Omental fat pad (tissue), 4 donors: ENCODE data around the gene MAN1A2. TPM values are rescaled to one million over a fixed set of nuclear protein-coding genes. Genes with fewer than 3 reads are reported as not detected.
"Not testable (repeated sequence)": the region's sequence is repeated elsewhere in the genome, so short reads cannot be mapped to it uniquely, and the experiment has no call there.

Experiments
- ATAC-seq: fragments of 150-250 bp; one replicate; pipeline ENCODE4 v1.9.1; 2016; ENCODE audit warnings: mild to moderate bottlenecking, moderate library complexity; ENCODE audit not compliant: low FRiP score
- DNase-seq: peaks from one replicate; pipeline ENCODE4 v3.0.0-alpha.2; 2019; ENCODE audit warnings: low spot score
- total RNA-seq, 4 donors: library from RNA; depleted of rRNA; stranded (reverse); fragments of >200 nt; gene quantifications; one replicate each; pipeline ENCODE4 v1.1.0, GENCODE V29; 2016
- TF ChIP-seq, protein P1 (sequence below), 3 donors: fragments of 450-650 bp; IDR thresholded peaks; one replicate each; pipeline ENCODE4 v1.5.1; 2016 to 2017; ENCODE audit warnings: antibody characterized with exemption in 3 of 3, mild to moderate bottlenecking in 3 of 3, moderate library complexity in 2 of 3

The MAN1A2 gene
- total RNA-seq, 4 donors from 2014 or later, result 32.9 to 50.7 (median 42.1) TPM

DNA sequence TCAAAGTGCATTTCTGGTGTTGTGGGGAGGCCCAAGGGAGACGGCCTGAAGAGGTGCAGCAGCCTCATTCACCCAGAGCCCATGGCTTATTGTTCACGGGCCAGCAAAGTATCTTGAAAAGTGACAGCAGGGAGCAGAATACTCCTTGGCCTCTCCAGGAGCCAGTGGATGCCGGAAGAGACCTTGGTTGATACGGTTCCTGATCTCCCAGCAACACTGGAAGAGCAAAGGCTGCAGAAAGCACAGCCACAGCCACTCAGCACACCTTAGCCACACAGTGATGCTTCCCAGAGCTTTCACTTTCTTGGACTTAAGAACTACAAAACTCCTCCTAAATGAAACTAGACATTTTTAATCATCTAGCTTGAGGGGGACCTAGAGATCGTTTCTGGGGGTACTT, 174.3 kb downstream of the MAN1A2 start:
- DNase-seq, result no peak
- ATAC-seq, result no peak
- TF ChIP-seq, protein P1, sequence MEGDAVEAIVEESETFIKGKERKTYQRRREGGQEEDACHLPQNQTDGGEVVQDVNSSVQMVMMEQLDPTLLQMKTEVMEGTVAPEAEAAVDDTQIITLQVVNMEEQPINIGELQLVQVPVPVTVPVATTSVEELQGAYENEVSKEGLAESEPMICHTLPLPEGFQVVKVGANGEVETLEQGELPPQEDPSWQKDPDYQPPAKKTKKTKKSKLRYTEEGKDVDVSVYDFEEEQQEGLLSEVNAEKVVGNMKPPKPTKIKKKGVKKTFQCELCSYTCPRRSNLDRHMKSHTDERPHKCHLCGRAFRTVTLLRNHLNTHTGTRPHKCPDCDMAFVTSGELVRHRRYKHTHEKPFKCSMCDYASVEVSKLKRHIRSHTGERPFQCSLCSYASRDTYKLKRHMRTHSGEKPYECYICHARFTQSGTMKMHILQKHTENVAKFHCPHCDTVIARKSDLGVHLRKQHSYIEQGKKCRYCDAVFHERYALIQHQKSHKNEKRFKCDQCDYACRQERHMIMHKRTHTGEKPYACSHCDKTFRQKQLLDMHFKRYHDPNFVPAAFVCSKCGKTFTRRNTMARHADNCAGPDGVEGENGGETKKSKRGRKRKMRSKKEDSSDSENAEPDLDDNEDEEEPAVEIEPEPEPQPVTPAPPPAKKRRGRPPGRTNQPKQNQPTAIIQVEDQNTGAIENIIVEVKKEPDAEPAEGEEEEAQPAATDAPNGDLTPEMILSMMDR (IDR thresholded peaks at IDR 0.05), result no peak

DNA sequence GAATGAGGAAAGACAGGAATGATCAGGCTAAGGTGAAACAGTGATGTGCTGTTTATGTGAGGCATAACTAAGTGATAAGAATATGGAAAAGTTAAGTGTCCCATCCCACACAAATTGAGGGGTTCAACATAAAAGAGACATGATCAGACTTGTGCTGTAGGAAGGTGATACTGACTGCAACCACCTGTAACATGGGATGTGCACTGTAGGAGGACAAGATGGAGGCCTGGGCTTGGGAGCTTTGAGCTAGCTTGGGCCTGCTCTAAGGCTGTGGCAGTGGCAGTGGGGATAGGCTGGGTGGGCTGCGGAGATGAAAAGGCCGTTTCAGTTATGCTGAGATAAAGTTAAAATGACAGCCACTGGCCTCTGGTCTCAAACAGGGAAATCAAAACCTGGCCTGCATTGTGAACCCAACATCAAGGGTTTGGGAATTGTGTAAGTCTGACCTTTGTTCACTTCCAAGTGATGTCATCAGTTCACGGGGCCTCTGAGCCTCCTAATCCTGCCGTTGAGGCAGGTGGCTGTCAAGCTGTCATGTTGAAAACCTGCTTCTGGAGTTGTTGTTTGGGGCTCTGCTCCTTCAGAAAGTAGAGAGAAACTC, 177.4 kb downstream of the MAN1A2 start:
- TF ChIP-seq, protein P1 (IDR thresholded peaks at IDR 0.05), result no peak
- ATAC-seq, result no peak
- DNase-seq, result no peak

DNA sequence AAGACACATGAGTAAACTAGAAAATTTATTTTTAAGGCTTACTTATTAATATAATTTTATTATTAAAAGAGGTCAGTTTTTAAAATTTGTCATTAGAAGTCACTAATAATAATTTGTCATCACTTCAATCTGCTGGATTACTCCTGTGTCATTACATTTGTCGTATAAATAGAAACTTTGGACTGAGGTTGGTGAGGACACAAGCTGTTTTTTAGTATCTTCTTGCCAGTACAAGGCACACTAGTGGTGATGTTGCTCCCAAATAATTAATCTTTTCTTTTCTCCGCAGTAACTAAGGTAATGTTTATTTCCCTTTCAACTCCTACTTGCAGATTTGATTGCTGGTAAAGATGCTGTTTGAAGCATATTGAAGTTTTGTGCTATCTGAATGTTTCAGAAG, 179.2 kb downstream of the MAN1A2 start:
- TF ChIP-seq, protein P1 (IDR thresholded peaks at IDR 0.05), result no peak
- ATAC-seq (no peak), DNase-seq (no peak)

DNA sequence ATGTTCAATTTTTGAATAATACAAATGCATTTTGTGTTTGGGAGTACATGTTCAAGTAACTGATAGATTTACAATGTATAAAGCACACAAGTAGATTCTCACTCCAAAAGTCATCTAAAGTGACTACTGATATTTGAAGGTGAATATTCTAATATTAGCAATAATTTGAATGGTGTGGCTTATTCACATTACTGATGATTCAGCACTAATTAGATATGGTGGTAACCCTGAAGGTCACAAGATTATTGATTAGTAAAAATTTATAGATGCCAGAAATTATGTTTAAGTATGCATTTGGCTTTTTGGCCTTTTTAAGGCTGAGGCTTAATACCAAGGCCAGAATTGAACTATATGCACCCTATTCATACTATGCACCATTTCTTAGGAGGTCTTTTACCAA, 186.2 kb downstream of the MAN1A2 start:
- ATAC-seq, result no peak
- TF ChIP-seq, protein P1 (IDR thresholded peaks at IDR 0.05), result no peak
- DNase-seq, result no peak

DNA sequence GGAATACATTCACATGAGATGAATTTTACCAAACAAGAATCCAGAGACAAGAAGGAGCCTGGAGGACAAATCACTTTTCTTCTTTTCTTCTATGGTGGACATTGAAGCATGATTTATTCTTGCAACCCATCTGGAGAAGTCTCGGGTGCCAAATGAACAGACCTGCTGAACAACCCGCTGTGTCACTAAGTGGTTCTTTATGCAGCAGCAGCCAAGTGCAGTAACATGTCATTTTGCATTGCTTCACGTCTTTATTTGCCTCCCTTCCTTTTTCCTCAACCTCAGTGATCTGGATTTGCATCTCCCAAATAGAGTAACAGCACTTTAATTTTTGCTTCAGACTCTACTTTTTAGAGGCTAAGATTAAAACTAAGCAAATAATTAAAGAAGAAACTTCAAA, 188.6 kb downstream of the MAN1A2 start:
- TF ChIP-seq, protein P1 (IDR thresholded peaks at IDR 0.05), result no peak
- ATAC-seq (no peak), DNase-seq (no peak)

DNA sequence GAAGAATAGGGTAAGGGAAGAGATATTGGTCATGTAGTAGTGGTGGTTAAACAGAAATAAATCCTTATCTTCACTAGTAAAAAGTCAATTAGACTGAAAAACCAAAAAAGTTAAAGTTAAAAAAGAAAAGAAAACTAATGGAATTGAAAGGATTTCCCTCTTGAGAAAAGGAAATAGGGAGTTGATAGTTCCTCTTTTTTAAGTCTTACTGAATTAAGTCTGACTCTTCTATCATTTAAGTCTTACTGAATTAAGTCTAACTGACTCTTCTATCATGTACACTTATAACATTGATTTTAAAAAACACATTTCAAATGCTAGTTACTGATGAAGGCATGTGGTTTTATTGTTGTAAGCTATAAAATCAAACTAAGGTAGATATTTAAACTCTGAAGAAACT, 189.1 kb downstream of the MAN1A2 start:
- ATAC-seq, result no peak
- no peak for DNase-seq
- TF ChIP-seq, protein P1 (IDR thresholded peaks at IDR 0.05), result no peak

DNA sequence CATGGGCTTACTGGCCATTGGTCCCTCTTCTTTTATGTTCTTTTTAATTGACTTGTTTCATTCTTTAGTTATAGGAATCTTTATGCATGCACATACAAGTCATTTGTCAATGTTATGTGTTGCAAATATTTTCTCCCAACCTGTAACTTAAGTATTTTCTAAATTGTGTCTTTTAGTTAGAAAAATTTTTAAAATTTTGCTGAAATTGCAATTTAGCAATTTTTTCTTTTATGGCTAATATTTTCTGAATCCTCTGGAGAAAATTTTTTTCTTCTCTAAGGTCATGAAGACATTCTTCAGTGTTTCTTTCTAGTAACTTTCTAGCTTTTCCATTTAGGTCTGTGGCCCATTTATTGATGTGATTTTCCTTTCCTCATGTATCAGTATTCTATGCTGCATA, 189.7 kb downstream of the MAN1A2 start:
- TF ChIP-seq, protein P1 (IDR thresholded peaks at IDR 0.05), result no peak
- DNase-seq (no peak), ATAC-seq (no peak)

DNA sequence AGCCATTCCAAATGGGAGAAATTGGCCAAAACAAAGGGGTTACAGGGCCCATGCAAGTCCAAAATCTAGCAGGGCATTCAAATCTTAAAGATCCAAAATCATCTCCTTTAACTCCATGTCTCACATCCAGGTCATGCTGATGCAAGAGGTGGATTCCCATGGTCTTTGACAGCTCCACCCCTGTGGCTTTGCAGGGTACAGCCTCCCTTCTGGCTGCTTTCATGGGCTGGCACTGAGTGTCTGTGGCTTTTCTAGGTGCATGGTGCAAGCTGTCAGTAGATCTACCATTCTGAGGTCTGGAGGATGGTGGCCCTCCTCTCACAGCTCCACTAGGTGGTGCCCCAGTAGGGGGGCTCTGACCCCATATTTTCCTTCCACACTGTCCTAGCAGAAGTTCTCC, 191.2 kb downstream of the MAN1A2 start:
- not testable (repeated sequence) for DNase-seq

More for the DNA sequence above, 191.2 kb downstream of the MAN1A2 start:
- not testable (repeated sequence) for ATAC-seq
